AG04449 (cell line): Measurements from ENCODE around the gene IPCEF1.

Experiments
- CTCF ChIA-PET: fragments of 350-600 bp; formaldehyde crosslinking; extraction: SDS; loops from one replicate; lab custom pipeline; 2021; ENCODE audit warnings: antibody characterized with exemption; lab: Yijun Ruan, JAX
- POLR2A ChIA-PET: fragments of 400-600, 350-600 bp; formaldehyde crosslinking; extraction: SDS; loops from one replicate; lab custom pipeline; 2020; ENCODE audit warnings: antibody characterized with exemption, inconsistent platforms; lab: Yijun Ruan, JAX
- DNase-seq: peaks from one replicate; pipeline ENCODE4 v3.0.0-alpha.2; 2010; ENCODE audit warnings: low read depth, low spot score
- H3K4me3 ChIP-seq: 2 replicates; pipeline ENCODE4 v1.5.1; 2011; ENCODE audit warnings: low read depth, mild to moderate bottlenecking, control low read depth, low read length
- TF ChIP-seq, protein P1 (sequence below): IDR thresholded peaks from one replicate; pipeline ENCODE4 v1.5.1; 2011; ENCODE audit warnings: mild to moderate bottlenecking, moderate library complexity, low read length, control low read depth, inconsistent platforms; ENCODE audit not compliant: insufficient read depth; ENCODE audit errors: missing control alignments

Gene IPCEF1

DNA sequence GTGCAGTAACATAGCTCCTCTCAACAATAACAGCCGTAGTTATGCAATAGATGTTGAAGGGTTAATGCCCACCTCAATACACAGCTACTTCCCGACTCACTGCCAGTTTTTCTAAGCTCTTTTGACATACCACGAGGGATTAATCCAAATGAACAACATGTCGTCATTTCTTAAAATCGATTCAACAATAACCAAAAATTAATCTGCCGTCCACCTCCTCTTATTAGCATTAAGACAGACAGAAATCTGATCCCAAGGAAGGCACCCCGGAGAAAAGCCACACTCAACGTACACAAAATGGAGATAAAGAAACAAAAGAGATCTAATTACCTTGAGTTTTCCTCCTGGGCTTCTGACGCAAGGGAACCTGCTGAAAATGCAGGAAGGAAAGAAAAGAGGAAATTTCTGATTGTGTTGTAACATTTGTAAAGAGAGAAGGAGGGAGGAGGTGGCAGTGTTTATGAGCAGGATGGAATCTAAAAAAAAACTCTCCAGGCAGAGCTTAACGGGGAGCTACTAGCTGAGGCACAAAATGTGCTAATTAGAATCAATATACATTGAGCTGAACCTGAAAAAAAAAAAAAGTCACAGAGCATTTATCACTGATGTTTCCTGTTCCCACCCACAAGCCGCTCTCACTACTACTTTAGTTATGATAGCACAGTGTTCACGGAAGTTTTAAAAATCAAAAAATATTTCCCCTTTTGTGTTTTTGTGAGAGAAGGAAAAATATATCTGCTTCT lies 109.3 kb downstream of the IPCEF1 start:
- TF ChIP-seq, protein P1, sequence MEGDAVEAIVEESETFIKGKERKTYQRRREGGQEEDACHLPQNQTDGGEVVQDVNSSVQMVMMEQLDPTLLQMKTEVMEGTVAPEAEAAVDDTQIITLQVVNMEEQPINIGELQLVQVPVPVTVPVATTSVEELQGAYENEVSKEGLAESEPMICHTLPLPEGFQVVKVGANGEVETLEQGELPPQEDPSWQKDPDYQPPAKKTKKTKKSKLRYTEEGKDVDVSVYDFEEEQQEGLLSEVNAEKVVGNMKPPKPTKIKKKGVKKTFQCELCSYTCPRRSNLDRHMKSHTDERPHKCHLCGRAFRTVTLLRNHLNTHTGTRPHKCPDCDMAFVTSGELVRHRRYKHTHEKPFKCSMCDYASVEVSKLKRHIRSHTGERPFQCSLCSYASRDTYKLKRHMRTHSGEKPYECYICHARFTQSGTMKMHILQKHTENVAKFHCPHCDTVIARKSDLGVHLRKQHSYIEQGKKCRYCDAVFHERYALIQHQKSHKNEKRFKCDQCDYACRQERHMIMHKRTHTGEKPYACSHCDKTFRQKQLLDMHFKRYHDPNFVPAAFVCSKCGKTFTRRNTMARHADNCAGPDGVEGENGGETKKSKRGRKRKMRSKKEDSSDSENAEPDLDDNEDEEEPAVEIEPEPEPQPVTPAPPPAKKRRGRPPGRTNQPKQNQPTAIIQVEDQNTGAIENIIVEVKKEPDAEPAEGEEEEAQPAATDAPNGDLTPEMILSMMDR, result no peak
- ChIA-PET CTCF (no interaction called here), POLR2A (no interaction called here)
- DNase-seq, result no peak
- no peak overlapping the region for H3K4me3 ChIP-seq

DNA sequence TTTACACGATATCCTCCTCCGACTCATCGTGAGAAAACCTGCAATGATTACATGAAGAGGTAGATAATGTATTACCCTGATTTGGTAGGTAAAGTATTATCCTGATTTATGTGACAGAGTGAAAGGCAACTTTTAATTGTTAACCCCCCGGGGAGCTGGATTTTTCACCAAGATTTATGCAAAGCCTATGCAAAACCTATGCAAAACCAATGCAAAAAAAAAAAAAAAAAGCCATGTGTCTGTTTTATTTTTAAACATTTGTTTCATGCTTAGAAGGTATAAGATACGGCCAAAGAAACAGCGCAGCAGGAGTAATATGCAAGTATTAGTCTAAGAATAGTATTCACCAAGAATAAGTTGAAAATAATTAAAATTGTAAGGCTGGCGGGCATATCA lies 109.9 kb downstream of the IPCEF1 start:
- POLR2A ChIA-PET, result no interaction called here
- DNase-seq, result no peak
- H3K4me3 ChIP-seq, result no peak overlapping the region
- TF ChIP-seq, protein P1, result no peak
- CTCF ChIA-PET, result no interaction called here

DNA sequence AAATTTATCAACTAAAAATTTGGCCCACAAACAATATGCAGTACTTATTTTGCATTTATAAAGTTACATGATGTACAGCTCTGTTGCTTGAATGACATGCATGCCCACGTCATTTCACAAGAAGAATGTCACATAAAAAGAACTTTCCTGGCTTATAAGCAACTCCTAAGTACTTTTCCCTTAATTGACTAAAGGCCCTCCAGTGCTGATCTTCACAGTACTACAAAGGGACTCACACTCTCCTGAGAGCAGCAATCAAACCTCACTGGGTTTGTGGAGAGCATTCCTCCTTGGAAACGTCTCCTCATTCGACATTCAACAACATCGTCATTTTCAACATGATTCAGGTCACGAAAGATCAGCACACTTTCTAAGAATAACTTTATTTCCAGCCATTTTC lies 111.1 kb downstream of the IPCEF1 start:
- no peak overlapping the region for H3K4me3 ChIP-seq
- TF ChIP-seq, protein P1, result no peak
- no peak for DNase-seq
- POLR2A ChIA-PET, result no interaction called here
- CTCF ChIA-PET, result no interaction called here

DNA sequence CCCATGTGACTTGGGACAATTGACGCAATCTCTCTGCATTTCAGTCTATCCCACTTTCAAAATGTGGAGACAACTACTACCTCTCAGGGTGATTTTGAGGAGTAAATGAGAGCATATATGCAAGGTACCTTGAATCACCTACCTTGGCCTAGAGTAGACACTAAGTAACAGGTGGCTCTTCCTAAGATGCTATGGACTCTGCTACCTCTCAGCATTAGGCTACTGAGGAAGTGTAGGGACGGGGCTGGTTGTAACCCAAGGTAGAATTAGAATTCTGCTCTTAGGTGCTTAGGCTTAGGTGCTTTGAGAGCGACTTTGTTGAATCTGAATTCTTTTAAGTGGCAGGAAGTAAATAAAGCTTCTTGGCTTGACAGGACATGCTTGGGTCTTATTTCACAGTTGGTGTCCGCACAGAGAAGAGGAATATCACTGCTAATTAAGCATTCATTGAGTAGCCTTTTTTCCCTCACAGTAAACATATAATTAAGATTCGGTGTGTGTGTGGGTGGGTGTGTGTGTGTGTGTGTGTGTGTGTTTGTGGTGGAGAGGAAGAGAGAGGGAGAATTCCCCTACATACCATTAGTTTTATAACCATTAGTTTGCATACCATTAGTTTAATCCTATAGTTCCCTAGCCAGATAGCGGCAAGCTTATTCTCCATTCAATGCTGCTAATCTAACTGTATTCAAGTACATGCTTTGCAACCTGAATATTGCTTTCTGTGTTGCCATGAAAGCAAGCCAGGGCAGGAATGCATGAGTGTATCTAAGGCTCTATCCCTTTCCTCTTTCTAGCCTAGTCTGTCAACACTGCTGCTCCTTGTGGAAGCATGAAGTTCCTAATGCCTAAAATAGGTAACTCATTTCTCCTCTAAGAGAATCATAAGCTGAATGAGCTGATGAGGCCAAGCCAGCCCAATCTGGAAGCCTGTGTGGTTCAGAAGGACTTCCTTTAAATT lies 112.5 kb downstream of the IPCEF1 start:
- no peak overlapping the region for H3K4me3 ChIP-seq
- POLR2A ChIA-PET, result no interaction called here
- CTCF ChIA-PET, result no interaction called here
- TF ChIP-seq, protein P1, result no peak
- DNase-seq, result no peak

DNA sequence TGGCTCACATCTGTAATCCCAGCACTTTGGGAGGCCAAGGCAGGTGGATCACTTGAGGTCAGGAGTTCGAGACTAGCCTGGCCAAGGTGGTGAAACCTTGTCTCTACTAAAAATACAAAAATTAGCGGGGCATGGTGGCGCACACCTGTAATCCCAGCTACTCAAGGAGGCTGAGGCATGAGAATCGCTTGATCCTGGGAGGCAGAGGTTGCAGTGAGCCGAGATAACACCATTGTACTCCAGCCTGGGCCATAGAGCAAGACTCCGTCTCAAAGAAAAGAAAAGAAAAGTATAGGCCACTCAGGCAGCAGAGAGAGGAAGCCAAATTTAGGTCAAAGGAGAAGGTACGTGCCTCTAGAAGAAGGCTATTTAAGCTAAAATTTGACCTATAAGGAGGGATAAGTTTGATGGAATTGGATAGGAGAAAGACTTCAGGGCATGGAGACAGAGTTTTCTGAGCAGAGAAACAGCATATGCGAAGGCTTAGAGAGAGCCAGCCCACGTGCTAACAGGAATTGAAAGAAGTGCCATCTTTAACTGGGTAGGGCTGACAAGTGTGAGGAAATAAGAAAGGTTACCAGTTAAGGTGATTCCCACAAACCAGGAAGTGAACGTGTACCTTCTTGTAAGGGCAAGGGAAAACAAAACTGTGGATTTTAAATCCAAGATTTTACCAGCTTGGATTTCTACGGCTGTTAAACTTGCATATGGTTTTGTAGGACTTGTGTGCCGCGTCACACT lies 113.8 kb downstream of the IPCEF1 start:
- DNase-seq, result no peak
- no peak overlapping the region for H3K4me3 ChIP-seq
- TF ChIP-seq, protein P1, result no peak
- ChIA-PET CTCF (no interaction called here), POLR2A (no interaction called here)
